ENCODE results near the gene IL1A. TPM values are rescaled to one million over a fixed set of nuclear protein-coding genes. Genes with fewer than 3 reads are reported as not detected.
"Not testable (repeated sequence)": the region's sequence is repeated elsewhere in the genome, so short reads cannot be mapped to it uniquely, and the experiment has no call there.

The IL1A gene, protein sequence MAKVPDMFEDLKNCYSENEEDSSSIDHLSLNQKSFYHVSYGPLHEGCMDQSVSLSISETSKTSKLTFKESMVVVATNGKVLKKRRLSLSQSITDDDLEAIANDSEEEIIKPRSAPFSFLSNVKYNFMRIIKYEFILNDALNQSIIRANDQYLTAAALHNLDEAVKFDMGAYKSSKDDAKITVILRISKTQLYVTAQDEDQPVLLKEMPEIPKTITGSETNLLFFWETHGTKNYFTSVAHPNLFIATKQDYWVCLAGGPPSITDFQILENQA
- under 1 TPM; 0.35 to 0.44 TPM for total RNA-seq
- total RNA-seq: 0.23 to 0.35 reads per million in 2 donors

- DNase-seq: no peak
- H3K4me1 Mint-ChIP-seq: peaks cover 4% of the 10 kb centered on the region
- H3K36me3 Mint-ChIP-seq (ENCODE audit: low read depth): peaks cover 4% of the 10 kb centered on the region
- H3K27me3 Mint-ChIP-seq: peaks cover 43% of the 10 kb centered on the region
- H3K9me3 ChIP-seq (ENCODE audit: control insufficient read depth, low read length, poor library complexity, severe bottlenecking): no peaks in the 10 kb centered on the region
- no peak within 1 kb of the TSS for H3K4me3 Mint-ChIP-seq
- H3K27ac Mint-ChIP-seq: no peak within 1 kb of the TSS
- ATAC-seq: peak; percentile 56
Measured at GRCh38 chr2:112784199-112785189, at the start of gene IL1A. Gene IL1A, minus strand, starts transcription at chr2:112784493. Its CDS starts 723 bp downstream, at chr2:112783770.

DNA sequence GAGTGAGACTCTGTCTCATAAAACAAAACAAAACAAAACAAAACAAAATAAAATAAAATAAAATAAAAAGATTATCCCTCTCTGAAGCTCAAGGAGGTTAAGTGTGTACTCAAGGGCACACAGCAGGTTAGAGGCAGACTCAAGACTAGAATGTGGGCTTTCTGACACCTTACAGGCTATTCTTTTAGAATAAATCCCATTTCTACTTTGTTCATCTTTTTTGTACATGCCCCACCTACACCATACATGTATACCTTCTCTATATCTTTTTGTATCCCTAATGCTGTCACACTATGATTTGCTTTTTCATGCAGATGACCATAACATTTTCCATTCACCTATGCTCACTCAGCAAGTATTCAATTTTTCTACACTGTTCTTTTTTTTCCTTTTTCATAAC, 49.7 kb upstream of the IL1A start:
- ATAC-seq: no peak
- Mint-ChIP-seq H3K27ac (no peak overlapping the region), H3K36me3 (ENCODE audit: low read depth) (peaks cover 3% of the 10 kb centered on the region)

DNA sequence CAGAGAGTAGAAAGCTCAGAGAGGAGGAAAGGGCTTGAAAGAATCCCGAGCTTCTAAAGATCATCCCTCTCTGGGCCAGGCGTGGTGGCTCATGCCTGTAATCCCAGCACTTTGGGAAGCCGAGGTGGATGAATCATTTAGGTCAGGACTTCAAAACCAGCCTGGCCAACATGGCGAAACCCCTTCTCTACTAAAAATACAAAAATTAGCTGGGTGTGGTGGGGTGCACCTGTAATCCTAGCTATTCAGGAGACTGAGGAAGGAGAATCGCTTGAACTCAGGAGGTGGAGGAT, 49.3 kb upstream of the IL1A start:
- not testable (repeated sequence) for DNase-seq; H3K4me1 Mint-ChIP-seq; H3K4me3 Mint-ChIP-seq; H3K27ac Mint-ChIP-seq; H3K9me3 ChIP-seq (ENCODE audit: control insufficient read depth, low read length, poor library complexity, severe bottlenecking); H3K36me3 Mint-ChIP-seq (ENCODE audit: low read depth); ATAC-seq
- peaks cover 38% of the 10 kb centered on the region for H3K27me3 Mint-ChIP-seq

More for the DNA sequence above, 49.7 kb upstream of the IL1A start:
- H3K9me3 ChIP-seq (ENCODE audit: control insufficient read depth, low read length, poor library complexity, severe bottlenecking): no peaks in the 10 kb centered on the region
- DNase-seq: no peak
- Mint-ChIP-seq H3K4me3 (no peak overlapping the region), H3K27me3 (peaks cover 38% of the 10 kb centered on the region), H3K4me1 (peaks cover 10% of the 10 kb centered on the region)

DNA sequence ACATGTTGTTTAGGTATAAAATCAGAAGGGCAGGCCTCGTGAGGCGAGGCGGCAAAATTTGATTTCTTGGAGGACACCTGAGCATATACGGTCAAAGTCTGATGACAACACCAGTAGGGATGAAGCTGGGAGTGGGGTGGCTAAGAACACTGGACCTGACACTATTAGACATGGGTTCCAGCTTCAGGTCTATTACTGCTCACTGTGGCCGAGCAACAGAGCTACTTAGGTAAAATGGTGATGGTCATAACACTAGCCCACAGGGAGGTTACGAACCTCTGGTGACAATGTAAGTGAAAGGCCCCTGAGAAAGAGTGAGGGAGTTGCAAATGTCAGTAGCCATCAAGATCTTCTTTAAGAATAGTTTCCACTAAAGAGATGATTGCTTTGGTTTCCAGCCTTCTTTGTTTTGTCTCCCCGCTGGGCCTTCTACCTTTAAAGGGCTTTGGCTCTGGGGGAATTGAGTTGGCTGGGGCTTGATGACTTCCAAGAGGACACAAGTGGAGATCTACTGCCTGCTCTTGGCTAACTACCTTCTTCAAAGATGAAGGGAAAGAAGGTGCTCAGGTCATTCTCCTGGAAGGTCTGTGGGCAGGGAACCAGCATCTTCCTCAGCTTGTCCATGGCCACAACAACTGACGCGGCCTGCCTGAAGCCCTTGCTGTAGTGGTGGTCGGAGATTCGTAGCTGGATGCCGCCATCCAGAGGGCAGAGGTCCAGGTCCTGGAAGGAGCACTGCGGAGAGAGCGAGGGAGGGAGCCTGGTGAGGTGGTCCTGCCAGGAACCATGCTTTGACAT, 48.7 kb upstream of the IL1A start:
- peaks cover 7% of the 10 kb centered on the region for H3K4me1 Mint-ChIP-seq
- H3K4me3 Mint-ChIP-seq: no peak overlapping the region
- ATAC-seq (no peak), DNase-seq (no peak)
- no peak overlapping the region for H3K27ac Mint-ChIP-seq
- peaks cover 42% of the 10 kb centered on the region for H3K27me3 Mint-ChIP-seq
- peaks cover 3% of the 10 kb centered on the region for H3K36me3 Mint-ChIP-seq (ENCODE audit: low read depth)
- no peaks in the 10 kb centered on the region for H3K9me3 ChIP-seq (ENCODE audit: control insufficient read depth, low read length, poor library complexity, severe bottlenecking)

- Mint-ChIP-seq H3K4me1 (peaks cover 7% of the 10 kb centered on the region), H3K4me3 (no peak overlapping the region), H3K36me3 (ENCODE audit: low read depth) (peaks cover 3% of the 10 kb centered on the region), H3K27ac (no peak overlapping the region), H3K27me3 (peaks cover 47% of the 10 kb centered on the region)
- ATAC-seq (no peak), DNase-seq (no peak)
- no peaks in the 10 kb centered on the region for H3K9me3 ChIP-seq (ENCODE audit: control insufficient read depth, low read length, poor library complexity, severe bottlenecking)
Measured at GRCh38 chr2:112831946-112832840, 47.9 kb upstream of the IL1A start.

- Mint-ChIP-seq H3K36me3 (ENCODE audit: low read depth) (peaks cover 5% of the 10 kb centered on the region), H3K27me3 (peaks cover 47% of the 10 kb centered on the region), H3K27ac (no peak overlapping the region), H3K4me1 (peaks cover 7% of the 10 kb centered on the region), H3K4me3 (no peak overlapping the region)
- H3K9me3 ChIP-seq (ENCODE audit: control insufficient read depth, low read length, poor library complexity, severe bottlenecking): no peaks in the 10 kb centered on the region
- no peak for DNase-seq
- no peak for ATAC-seq
Measured at GRCh38 chr2:112831513-112831845, 47.2 kb upstream of the IL1A start.

GRCh38 chr2:112830682-112831512, 46.6 kb upstream of the IL1A start:
- Mint-ChIP-seq H3K4me3 (no peak overlapping the region), H3K27ac (no peak overlapping the region), H3K27me3 (peaks cover 44% of the 10 kb centered on the region), H3K4me1 (peaks cover 4% of the 10 kb centered on the region), H3K36me3 (ENCODE audit: low read depth) (peaks cover 5% of the 10 kb centered on the region)
- DNase-seq (no peak), ATAC-seq (no peak)
- H3K9me3 ChIP-seq (ENCODE audit: control insufficient read depth, low read length, poor library complexity, severe bottlenecking): no peaks in the 10 kb centered on the region

DNA sequence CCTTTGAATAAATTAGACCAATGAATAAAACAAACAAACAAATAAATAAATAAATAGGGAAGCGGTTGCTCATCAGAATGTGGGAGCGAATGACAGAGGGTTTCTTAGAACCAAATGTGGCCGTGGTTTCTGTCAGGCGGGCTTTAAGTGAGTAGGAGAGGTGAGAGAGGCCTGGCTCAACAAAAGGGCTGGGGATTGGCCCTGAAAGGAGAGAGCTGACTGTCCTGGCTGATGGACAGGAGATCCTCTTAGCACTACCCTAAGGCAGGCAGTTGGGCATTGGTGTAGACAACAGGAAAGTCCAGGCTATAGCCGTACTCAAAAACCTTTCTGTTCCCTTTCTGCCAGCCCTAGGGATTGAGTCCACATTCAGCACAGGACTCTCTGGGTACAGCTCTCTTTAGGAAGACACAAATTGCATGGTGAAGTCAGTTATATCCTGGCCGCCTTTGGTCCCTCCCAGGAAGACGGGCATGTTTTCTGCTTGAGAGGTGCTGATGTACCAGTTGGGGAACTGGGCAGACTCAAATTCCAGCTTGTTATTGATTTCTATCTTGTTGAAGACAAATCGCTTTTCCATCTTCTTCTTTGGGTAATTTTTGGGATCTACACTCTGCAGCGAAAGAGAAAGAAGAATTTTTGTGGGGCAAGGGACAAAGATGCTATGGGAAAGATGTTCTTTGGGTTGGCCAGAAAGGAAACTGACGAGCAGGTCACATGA, 45.8 kb upstream of the IL1A start:
- peaks cover 4% of the 10 kb centered on the region for H3K4me1 Mint-ChIP-seq
- no peak overlapping the region for H3K4me3 Mint-ChIP-seq
- H3K36me3 Mint-ChIP-seq (ENCODE audit: low read depth): peaks cover 5% of the 10 kb centered on the region
- H3K9me3 ChIP-seq (ENCODE audit: control insufficient read depth, low read length, poor library complexity, severe bottlenecking): no peaks in the 10 kb centered on the region
- peaks cover 47% of the 10 kb centered on the region for H3K27me3 Mint-ChIP-seq
- ATAC-seq: no peak
- no peak overlapping the region for H3K27ac Mint-ChIP-seq
- no peak for DNase-seq

DNA sequence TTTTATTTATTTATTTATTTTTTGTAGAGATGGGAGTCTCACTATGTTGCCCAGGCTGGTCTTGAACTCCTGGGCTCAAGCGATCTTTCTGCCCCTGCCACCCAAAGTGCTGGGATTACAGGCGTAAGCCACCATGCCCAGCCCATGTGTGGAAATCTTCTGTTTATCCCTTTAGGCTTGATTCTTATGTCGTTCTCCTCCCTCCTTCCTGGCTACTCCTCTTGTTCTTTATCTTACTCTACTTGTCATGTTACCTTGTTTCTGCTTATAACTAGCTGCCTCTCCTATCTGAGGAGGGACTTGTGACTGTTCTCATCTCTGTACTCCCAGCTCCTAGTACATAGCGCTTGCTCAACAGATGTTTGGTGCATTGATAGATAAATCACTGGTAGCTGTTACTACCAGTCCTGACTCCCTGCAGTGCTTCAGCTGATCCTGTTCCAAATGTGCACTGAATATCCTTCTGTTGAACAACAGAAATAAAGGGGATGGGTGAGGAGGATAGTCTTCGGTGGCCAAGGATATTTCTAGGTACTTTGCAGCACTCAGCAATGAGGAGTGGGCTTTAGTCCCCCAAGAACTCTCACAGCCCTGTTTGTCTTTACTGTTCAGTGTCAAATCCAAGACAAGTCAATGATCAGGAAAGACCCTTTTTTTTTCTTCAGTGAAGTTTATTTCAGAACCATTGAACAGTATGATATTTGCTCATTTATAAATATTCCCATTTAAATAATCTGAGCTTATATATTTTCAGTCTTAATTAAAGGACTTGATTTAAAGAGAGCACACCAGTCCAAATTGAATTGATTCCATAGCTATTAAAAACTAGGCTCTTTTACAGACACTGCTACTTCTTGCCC, 45.0 kb upstream of the IL1A start:
- peaks cover 4% of the 10 kb centered on the region for H3K4me1 Mint-ChIP-seq
- no peaks in the 10 kb centered on the region for H3K9me3 ChIP-seq (ENCODE audit: control insufficient read depth, low read length, poor library complexity, severe bottlenecking)
- peaks cover 5% of the 10 kb centered on the region for H3K36me3 Mint-ChIP-seq (ENCODE audit: low read depth)
- H3K27ac Mint-ChIP-seq: no peak overlapping the region
- peaks cover 47% of the 10 kb centered on the region for H3K27me3 Mint-ChIP-seq
- H3K4me3 Mint-ChIP-seq: no peak overlapping the region
- ATAC-seq (peak; percentile 12), DNase-seq (no peak)

- DNase-seq (no peak), ATAC-seq (no peak)
- H3K27ac Mint-ChIP-seq: no peak overlapping the region
- H3K4me1 Mint-ChIP-seq: peaks cover 4% of the 10 kb centered on the region
- peaks cover 5% of the 10 kb centered on the region for H3K36me3 Mint-ChIP-seq (ENCODE audit: low read depth)
- H3K4me3 Mint-ChIP-seq: no peak overlapping the region
- H3K9me3 ChIP-seq (ENCODE audit: control insufficient read depth, low read length, poor library complexity, severe bottlenecking): no peaks in the 10 kb centered on the region
- H3K27me3 Mint-ChIP-seq: peaks cover 47% of the 10 kb centered on the region
Measured at GRCh38 chr2:112828251-112828691, 44.0 kb upstream of the IL1A start.
